Amygdala (tissue), 56 donors: Measurements from ENCODE around the gene C5orf47.

Source experiments
- DNase-seq, 56 donors: peaks; one replicate each; lab custom pipeline; 2025; lab: John Stamatoyannopoulos, UW

Gene C5orf47, protein sequence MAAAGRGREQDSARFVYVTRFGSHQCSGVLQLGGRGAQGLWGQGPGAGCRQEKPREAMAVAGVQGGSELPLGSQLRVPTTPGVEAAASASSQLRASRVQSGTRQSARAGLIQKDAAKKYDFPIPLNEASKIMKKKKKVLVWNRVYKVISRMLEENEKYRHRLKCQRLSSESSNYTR

DNA sequence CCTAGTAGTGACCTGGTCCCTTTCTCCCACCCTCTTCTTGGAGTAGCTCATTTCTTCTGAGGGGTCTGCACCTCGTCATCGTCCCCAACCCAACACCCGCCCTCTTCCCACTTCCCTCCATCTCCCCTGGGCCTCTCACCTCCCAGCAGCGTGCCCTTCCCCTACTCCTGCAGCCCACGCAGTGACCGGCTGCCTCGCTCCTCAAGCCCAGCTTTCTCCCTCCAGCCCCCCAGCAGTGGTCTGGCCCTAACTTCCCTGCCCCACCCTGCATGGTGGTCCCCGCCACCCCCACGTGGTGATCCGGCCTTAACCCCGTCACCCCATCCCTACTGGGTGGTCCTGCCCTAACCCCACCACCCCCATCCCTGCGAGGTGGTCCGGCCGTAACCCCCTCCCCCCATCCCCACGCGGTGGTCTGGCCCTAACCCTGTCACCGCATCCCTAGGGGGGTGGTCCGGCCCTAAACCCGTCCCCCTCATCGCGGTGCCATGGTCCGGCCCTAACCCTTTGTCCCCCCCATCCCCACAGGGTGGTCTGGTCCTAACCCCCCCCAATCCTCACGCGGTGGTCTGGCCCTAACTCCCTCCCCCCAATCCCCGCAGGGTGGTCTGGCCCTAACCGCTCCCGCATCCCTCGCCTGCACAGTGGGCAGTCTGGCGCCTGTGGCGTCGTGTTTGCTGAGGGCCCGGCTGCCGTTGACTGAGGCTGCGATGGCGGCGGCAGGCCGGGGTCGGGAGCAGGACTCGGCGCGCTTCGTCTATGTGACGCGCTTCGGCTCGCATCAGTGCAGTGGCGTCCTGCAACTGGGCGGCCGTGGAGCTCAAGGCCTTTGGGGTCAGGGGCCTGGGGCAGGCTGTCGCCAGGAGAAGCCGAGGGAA lies at the start of gene C5orf47:
Gene C5orf47, plus strand, starts transcription at position 617 of the 878 bp plus-strand sequence. Its CDS starts 94 bp downstream, at position 711.
- DNase-seq: no peak

DNA sequence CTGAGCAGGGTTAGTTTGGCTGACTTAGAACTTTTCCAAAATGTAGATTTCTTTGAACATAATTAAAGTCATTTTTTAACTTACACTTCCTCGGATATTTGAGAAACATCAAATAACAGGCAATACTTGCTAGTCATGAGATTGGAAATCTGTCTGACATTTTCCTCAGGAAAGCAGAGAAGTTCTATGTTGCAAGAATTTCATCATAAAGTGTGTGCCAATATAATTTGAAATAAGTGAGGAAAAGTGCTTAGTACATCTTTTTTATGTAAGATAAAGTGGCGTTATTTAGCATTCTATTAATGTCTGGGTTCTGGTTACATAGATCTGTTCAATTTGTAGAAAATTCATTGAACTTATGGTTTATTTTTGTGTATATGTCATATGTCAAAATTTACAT lies 48.7 kb upstream of the C5orf47 start:
- DNase-seq: no peak

DNA sequence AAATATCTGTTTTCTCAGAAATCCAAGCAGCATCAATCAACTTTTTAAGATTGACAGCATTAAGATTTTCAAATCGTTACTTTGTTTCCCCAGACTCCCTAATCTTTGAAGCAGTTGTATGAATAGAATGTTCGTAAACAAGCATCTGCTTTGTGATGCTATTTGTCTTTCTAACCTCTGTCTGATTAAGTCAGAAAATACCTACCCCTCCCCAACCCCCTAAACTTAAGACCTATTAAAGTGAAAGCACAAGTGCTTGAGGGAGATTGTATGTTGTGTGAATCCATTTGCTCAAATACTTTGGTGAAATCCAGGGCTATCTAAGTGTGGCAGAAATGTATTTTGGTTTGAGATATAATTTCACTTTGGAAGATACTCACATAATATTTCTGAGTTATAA lies 47.9 kb upstream of the C5orf47 start:
- no peak for DNase-seq

DNA sequence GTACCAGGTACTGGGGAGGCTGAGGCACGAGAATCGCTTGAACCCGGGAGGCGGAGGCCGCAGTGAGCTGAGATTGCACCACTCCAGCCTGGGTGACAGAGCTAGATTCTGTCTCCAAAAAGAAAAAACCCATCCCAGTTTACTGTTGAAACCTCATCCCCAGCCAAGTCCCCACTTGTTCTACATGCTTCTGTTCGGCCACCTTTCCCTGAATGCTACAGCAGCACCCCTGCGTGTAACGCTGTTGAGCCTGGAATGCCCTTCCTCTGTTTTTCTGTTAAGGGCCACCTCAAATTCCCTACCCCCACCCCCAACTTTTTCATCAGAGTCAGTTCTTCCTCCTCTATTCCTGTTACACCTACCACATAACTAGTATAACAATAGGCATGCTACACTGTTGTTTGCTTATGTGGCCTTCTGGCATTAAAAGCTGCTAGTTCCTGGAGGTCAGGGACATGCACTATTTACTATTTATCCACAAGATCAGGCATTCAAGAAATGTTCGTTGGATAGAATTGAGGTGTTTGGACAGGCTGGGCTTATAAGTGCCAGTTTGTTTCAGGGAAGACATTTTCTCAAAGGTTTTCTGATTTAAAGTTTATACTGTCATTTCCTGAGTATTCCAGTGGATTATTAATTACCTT lies 47.1 kb upstream of the C5orf47 start:
- DNase-seq: no peak

DNA sequence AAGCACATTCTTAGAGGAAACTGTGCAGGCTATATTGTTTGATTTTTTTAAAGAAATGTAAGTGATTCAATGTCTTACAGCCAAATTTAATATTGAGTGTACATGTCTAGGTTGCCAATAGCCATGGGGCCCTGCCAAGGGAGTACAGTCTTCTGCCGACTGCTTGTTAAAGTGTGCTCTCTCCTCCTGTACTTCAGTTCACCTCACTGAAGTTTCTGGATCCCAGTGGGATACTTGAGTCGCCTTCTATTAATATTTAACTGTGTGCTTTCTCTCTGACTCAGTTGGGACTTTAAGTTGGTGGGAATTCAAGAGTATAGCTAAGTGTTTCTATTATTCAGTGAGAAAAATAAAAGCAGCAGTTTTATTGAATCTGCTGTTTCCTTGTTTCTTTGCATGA lies 44.5 kb upstream of the C5orf47 start:
- no peak for DNase-seq

DNA sequence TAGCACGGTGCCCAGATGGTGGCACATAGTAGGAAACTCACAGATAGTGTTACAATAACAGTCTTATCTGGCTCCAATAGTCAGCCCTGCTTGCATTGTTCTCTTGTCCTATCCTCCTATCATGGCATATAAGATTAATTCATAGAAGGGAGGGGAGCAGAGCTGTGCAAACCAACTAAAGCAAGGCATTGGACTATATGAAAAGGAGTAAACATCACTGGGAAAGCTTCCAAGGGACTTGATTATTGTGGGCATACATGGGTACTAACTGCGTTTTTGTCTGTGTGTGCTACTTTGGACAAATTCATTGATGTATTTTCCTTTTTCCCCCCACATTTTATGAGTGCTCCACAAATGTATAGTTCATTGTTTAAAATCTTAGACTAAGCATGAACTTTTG lies 43.8 kb upstream of the C5orf47 start:
- DNase-seq: no peak

DNA sequence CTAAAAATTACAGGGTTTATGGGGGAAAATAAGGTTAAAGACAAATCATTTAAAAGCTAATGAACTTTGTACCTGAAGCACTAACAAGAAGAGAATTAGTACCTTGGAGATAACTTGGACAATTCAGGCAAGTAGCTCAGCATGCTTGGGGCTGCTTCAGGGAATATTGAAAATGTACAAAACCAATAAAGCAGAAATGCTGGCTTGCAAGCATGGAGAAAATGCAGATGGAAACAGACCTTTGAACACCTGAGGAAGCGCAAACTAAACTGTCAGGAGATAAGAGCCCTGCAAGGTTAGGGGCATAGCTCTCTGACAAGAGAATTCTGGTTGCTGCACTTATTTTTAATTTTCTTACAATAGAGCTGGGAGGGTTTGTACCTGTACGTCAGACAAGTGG lies 42.6 kb upstream of the C5orf47 start:
- DNase-seq: no peak

DNA sequence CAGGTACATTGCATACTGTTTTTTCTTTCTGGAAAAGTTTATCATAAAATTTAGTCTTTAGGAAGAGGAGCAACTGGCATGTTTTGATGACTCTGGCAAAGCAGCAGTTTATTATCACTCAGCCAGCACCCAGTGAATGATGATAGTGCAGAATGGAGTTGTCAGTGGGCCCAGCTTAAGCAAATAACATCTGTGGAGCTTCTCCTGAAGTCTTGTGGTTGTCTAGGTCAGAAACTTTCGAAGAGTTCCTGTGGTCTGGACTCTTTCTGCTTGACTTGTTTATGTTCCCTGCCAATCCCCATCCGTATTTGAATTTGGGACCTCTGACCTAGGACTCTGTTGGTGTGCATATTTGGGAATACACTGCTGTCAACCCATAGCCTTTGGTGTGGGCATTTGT lies 38.1 kb upstream of the C5orf47 start:
- no peak for DNase-seq

DNA sequence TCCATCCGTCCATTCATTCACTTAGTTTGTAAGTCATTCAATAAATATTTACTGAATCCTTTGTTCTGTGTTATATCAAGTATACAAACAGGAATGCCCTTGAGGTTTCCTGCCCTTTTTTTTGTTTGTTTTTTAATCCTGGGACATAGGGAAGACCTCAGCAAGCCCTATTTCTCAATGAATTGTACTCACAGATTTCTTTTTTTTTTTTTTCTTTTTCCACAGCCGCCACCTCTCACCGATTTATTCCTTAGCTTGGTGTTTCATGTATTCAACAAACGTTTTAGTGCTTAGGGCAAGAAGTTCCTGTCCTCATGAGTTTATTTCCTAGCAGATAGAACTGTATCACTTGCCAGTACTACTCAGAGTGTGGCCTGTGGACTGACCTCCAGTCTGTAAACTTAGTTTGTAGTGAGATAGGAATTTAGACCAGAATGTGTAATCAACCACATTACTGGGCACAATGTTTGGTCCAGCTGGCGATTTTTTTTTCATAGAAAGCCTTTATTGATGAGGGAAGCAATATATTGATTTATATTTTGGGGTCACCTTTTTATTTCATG lies 35.4 kb upstream of the C5orf47 start:
- no peak for DNase-seq

DNA sequence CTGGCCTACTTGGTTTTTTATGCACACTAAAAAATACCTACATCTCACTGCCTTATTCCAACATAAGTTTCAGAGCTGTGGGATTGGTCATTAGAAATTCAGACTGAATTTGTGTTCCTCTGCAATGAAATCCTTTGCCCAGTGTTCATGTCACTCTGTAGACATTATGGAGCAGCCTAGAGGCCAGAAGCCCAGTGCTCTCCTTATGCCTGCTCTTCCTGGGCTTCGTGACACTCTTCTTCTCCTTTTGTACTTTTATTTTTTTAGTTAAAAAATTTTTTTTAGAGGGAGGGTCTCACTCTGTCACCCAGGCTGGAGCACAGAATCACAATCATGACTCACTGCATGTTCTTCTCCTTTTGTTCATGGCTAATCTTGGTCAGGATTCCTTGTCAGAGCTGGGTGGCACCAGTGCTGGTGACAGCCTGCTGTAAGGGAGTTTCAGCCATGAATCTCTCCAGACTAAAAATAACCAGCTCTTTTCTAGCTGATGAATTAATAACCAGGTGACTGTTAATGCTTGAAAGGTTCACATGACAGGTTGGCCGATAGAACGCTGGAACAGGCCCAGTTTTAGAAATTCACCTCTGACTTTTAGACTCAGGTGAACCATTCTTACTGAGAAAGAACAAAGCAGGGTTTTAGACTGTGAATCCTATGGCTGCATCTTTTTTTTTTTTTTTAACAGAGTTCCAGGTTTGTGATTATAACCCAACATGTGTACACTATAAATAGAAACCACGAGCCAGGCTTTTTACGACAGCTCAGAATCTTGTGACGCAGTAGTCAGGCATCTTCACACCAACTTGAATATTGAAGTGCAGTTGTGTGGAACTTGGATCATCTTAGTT lies 34.1 kb upstream of the C5orf47 start:
- no peak for DNase-seq

DNA sequence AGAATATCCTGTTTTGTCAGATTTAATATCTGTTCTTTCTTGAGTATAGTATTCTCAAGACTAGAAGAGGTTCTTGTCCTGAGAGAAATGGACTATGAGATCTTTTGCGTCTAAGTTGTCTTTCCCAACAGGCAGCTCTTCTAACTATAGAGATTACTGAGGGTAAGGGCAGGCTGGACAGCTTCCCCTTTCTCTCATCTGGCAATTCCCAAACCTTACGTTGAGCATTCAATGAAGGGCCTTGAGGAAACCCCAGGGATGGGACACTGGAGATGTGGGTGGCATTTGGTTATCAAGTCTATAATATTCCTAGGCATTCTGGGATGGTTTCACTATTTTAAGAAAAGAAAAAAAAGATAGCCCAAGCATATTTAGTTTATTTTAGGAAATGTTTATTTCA lies 28.0 kb upstream of the C5orf47 start:
- DNase-seq: no peak

DNA sequence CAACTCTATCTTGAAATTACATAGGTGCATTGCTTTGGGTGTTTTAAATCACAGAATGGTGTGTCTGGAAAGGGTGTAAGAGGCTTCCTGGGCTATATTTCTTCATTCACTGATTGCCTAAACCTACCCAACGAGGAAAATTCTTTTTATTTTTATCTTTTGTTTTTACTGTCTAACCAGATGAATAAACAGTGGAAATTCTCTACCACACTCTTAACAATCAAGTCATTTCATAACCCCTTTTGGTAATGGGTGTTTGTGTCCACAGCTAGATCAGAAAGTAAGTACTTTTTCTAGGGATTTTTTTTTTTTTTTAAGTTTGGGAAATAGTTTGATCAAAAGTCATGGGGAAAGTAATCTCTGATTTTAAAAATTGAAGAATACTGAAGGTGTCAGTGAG lies 27.6 kb upstream of the C5orf47 start:
- no peak for DNase-seq

DNA sequence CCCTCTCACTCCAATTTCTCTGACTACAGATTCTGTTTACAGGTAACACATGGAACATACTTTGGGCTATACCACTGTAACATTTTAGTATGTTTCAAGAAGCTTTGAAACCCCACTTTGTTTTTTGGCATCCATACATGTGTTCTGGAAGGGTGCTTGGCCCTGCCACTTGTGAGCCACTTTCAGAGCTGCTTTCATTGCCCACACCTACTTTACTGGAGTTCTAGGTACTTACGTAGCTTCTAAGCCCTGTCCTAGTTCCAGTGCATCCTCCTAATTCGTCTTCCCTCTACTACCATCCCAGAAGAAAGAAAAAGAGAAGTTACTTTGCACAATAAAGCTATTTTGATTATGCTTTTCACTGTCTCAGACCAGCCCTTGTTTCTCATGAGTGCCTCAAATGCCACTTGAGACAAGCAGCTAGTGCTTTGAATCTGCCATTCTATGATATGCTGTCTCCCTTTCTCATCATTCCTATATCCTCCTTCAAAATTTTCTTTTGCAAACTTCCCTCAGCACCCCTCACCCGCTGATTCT lies 26.5 kb upstream of the C5orf47 start:
- DNase-seq: no peak

DNA sequence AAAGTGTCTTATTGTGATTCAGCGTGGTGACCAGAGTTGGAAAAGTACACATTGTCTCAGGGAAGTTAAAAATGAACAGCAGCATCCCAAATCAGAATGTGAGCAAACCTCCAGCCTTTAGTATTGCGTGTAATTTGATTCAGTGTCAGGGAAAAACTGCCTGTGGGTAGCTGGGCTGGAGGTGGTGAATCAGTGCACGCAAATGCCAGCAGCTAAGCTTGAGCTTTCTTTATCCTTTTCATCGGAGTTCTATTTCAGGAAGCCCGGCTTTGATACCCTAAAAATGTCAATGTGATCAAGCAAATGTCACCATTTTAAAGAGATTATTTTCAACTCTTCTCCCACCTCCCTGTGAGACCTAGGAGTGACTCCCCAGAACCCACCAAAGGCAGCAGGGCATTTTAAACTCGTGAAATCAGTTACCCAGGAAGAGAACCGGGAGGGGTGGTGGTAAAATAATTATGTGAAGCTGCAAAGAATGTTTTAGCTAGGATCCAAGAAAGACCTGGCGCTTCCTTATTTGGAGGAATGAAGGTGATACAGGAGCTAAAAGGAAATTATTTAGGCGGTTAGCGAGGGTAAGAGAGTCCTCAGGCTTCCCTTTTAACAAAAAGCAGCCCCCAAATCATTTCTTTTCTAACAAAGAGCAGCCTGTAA lies 25.7 kb upstream of the C5orf47 start:
- DNase-seq: peak in 2 of 56 donors; percentile 29 to 37

DNA sequence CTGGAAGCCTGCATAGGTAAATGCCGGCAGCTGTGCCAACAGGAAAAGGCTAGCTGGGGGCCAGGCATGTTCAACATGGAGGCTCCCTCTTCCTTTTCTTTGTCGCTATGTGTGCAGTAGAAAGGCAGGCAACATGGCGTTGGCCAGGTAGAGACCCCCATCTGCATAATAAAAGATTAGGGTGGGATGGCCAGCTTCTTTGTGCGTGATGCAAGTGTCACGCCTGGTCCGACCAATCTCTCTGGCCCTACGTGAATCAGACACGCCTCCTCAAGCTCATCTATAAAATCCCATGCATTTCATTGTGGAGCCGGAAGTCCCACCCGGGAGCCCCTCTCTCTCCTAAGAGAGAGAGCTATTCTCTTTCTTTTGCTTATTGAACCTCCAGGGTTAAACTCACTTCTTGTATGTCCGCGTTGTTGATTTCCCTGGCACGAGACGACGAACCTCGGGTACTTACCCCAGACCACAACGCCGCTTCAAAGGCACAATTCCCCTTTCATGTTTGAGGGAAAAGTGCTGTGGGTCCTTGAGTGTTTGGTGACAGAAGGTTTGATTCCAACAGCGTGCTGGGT lies 25.0 kb upstream of the C5orf47 start:
- DNase-seq: peak in 15 of 56 donors; percentile 20 to 63 (median 37)

DNA sequence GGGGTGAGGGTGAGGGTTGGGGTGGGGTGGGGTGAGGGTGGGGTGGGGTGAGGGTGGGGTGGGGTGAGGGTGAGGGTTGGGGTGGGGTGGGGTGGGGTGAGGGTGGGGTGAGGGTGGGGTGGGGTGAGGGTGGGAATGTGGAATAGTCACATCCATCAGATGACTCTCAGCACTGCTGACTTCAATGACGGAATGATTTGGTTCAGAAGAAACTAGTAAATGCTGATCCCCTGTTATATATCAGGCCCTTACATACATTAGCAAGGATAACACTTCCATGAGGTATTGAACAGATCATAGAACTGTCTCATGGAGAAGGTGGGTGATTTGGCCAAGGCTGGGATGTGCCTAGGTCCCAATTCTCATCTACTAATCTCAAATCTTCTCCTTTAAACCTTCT lies 24.5 kb upstream of the C5orf47 start:
- no peak for DNase-seq

DNA sequence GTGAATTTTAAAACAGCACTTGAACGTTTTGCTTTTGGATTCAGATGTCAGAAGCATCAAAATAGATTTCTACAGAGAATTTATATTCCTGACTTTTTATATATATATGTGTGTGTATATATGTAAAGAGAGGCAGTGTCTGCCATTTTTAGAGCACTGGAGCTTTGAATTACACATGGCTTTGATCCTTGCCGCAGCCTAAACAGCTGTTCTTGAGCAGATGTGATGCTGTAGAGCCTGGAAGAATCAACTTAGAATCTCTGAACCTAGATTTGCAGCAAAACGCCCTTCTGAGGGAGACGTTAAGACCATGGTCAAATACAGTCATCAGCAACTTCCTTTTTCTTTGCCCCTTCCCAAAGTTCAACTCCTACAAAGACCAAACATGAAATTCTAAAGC lies 21.7 kb upstream of the C5orf47 start:
- no peak for DNase-seq

DNA sequence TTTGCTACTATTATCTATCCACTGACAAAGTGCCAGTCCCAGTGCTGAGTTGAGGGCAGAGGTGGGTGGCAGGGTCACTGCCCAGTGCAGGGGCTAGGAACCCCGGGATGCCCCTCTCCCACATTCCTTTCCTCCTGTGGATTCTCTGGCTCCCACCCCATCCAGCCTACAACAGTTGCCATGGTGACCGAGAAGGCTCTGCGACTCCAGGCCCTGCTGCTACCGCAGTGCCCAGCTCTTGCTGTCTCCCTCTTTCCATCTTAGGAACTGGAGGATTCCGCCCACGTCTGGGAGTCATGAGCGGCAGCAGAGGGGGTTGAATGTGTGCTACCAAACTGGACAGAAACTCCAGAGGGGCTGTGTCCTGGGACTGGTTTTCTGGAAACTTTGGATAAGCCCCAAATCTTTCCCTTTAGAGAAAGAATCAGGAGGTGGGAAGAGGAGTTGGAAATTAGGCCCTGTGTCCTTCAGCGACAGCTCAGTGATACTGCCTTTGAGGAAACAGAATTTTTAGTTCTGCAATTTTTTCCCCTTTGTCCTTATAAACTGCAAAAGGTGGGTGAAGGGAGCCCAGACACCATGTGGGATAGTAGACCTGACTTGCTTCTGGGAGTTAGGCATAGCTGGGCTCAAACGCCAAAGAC lies 20.7 kb upstream of the C5orf47 start:
- peak in 18 of 56 donors; percentile 13 to 56 (median 34) for DNase-seq
